H1 (cell line): Measurements from ENCODE around the gene ITIH4. TPM values are rescaled to one million over a fixed set of nuclear protein-coding genes. Genes with fewer than 3 reads are reported as not detected.

Experiments used
- CTCF ChIA-PET: fragments of 300-600 bp; sonication (Branson Sonifier 250); formaldehyde crosslinking; loops from one replicate; lab custom pipeline; 2021; ENCODE audit not compliant: partially characterized antibody; lab: Charles Lee
- POLR2A ChIA-PET: fragments of 300-600 bp; sonication (Branson Sonifier 250); formaldehyde crosslinking; loops from one replicate; lab custom pipeline; 2021; ENCODE audit warnings: inconsistent platforms; ENCODE audit not compliant: partially characterized antibody; lab: Charles Lee
- DNase-seq, 2 experiments: peaks; one replicate each; pipeline versions ENCODE4 v3.0.0 to v3.0.0-alpha.2; 2010 to 2022; ENCODE audit warnings: low spot score in 2 of 2, low read depth in 1 of 2, mixed read lengths in 1 of 2
- FAIRE-seq: peaks from 2 replicates; lab custom pipeline; 2011; peaks lifted over from hg19 to GRCh38; lab: Jason Lieb, UNC
- H2AFZ ChIP-seq: 2 replicates; pipeline ENCODE4 v1.8.1; 2012; ENCODE audit warnings: low read length, inconsistent platforms
- H2AK5ac ChIP-seq: 2 replicates; pipeline ENCODE4 v1.6.1; 2013; ENCODE audit warnings: low read depth, low read length
- H2BK120ac ChIP-seq: replicated peaks from 2 replicates; pipeline ENCODE3; 2013; ENCODE audit warnings: low read depth, low read length, inconsistent platforms
- H2BK12ac ChIP-seq: 2 replicates; pipeline ENCODE4 v1.6.1; 2013; ENCODE audit warnings: low read depth, low read length
- H2BK15ac ChIP-seq: 2 replicates; pipeline ENCODE4 v1.6.1; 2013; ENCODE audit warnings: low read length
- H2BK20ac ChIP-seq: 2 replicates; pipeline ENCODE4 v1.6.1; 2013; ENCODE audit warnings: low read length
- H2BK5ac ChIP-seq: 2 replicates; pipeline ENCODE4 v1.6.1; 2013; ENCODE audit warnings: low read depth, low read length
- H3K14ac ChIP-seq: 2 replicates; pipeline ENCODE4 v1.6.1; 2013; ENCODE audit warnings: inconsistent platforms; ENCODE audit not compliant: insufficient read length
- H3K18ac ChIP-seq: 2 replicates; pipeline ENCODE4 v1.6.1; 2013; ENCODE audit warnings: low read length; ENCODE audit errors: extremely low read depth
- H3K23ac ChIP-seq: 2 replicates; pipeline ENCODE4 v1.6.1; 2013; ENCODE audit warnings: inconsistent platforms; ENCODE audit not compliant: insufficient read length
- H3K23me2 ChIP-seq: 2 replicates; pipeline ENCODE4 v1.6.1; 2013; ENCODE audit warnings: low read depth, low read length
- H3K27ac ChIP-seq: 2 replicates; pipeline ENCODE4 v1.6.1; 2011; ENCODE audit warnings: low read depth, low read length, inconsistent platforms
- H3K27me3 ChIP-seq, 4 experiments: replicated peaks in 1 of 4; 1 replicate in 1 of 4; 2 replicates in 3 of 4; pipeline versions ENCODE4 v1.6.1 to v1.8.1; 2011 to 2013; ENCODE audit warnings: low read length in 3 of 4, mild to moderate bottlenecking in 3 of 4, inconsistent platforms in 2 of 4, mixed read lengths in 2 of 4, moderate library complexity in 1 of 4; ENCODE audit not compliant: control insufficient read depth in 3 of 4, insufficient read depth in 3 of 4; ENCODE audit errors: extremely low read depth in 1 of 4
- H3K36me3 ChIP-seq, 4 experiments: 2 replicates each; pipeline versions ENCODE4 v1.6.1 to v1.8.1; 2011 to 2013; ENCODE audit warnings: mild to moderate bottlenecking in 4 of 4, low read length in 3 of 4, moderate library complexity in 2 of 4, control low read depth in 1 of 4, inconsistent platforms in 1 of 4; ENCODE audit not compliant: insufficient read depth in 4 of 4, control insufficient read depth in 2 of 4
- H3K4ac ChIP-seq: replicated peaks from 2 replicates; pipeline ENCODE3; 2013; ENCODE audit warnings: low read length, low read depth, mixed read lengths, inconsistent platforms; ENCODE audit not compliant: insufficient read length
- H3K4me1 ChIP-seq, 4 experiments: replicated peaks in 1 of 4; 1 replicate in 1 of 4; 2 replicates in 3 of 4; pipeline versions ENCODE4 v1.6.1 to v1.8.1; 2011 to 2013; ENCODE audit warnings: low read length in 3 of 4, inconsistent platforms in 2 of 4, mixed read lengths in 1 of 4; ENCODE audit not compliant: insufficient read depth in 4 of 4, control insufficient read depth in 3 of 4
- H3K4me2 ChIP-seq, 2 experiments: 2 replicates each; pipeline versions ENCODE4 v1.6.1 to v1.8.1; 2011 to 2013; ENCODE audit warnings: low read depth in 2 of 2, low read length in 2 of 2, control low read depth in 1 of 2, inconsistent platforms in 1 of 2, mild to moderate bottlenecking in 1 of 2; ENCODE audit not compliant: insufficient read depth in 1 of 2
- H3K4me3 ChIP-seq, 4 experiments: fragments of 200-600, 300-600 bp in 1 of 4; sonication (generic), shearing (Covaris generic), sonication (Bioruptor Twin) in 1 of 4; 2 replicates each; pipeline versions ENCODE4 v1.5.1 to v1.8.1; 2011 to 2016; ENCODE audit warnings: low read length in 4 of 4, low read depth in 3 of 4, control low read depth in 2 of 4, inconsistent platforms in 2 of 4, mild to moderate bottlenecking in 2 of 4, mixed read lengths in 1 of 4, moderate library complexity in 1 of 4; ENCODE audit not compliant: insufficient read depth in 2 of 4; ENCODE audit errors: extremely low read depth in 1 of 4
- H3K56ac ChIP-seq: replicated peaks from 2 replicates; pipeline ENCODE3; 2013; ENCODE audit warnings: low read depth, mild to moderate bottlenecking, mixed read lengths, low read length, inconsistent platforms; ENCODE audit not compliant: insufficient read length
- H3K79me1 ChIP-seq: 2 replicates; pipeline ENCODE4 v1.6.1; 2013; ENCODE audit warnings: low read depth, low read length, control low read depth
- H3K79me2 ChIP-seq, 2 experiments: 2 replicates each; pipeline versions ENCODE4 v1.6.1 to v1.8.1; 2012 to 2013; ENCODE audit warnings: low read length in 2 of 2, mild to moderate bottlenecking in 2 of 2, inconsistent platforms in 1 of 2; ENCODE audit not compliant: insufficient read depth in 2 of 2, control insufficient read depth in 1 of 2
- H3K9ac ChIP-seq, 4 experiments: replicated peaks in 1 of 4; 1 replicate in 1 of 4; 2 replicates in 3 of 4; pipeline versions ENCODE4 v1.6.1 to v1.8.1; 2011 to 2013; ENCODE audit warnings: low read depth in 3 of 4, low read length in 3 of 4, control low read depth in 2 of 4, mild to moderate bottlenecking in 2 of 4, moderate library complexity in 2 of 4, inconsistent platforms in 1 of 4; ENCODE audit errors: extremely low read depth in 1 of 4
- H3K9me3 ChIP-seq, 2 experiments: 2 replicates each; pipeline versions ENCODE4 v1.6.1 to v1.8.1; 2012 to 2013; ENCODE audit warnings: mild to moderate bottlenecking in 2 of 2, moderate library complexity in 2 of 2, control low read depth in 1 of 2, inconsistent platforms in 1 of 2, low read depth in 1 of 2, low read length in 1 of 2, mixed read lengths in 1 of 2; ENCODE audit not compliant: insufficient read depth in 2 of 2
- H4K20me1 ChIP-seq, 2 experiments: replicated peaks in 1 of 2; 2 replicates each; pipeline versions ENCODE3 to v1.8.1; 2011 to 2013; ENCODE audit warnings: inconsistent platforms in 2 of 2, low read length in 2 of 2, mild to moderate bottlenecking in 1 of 2; ENCODE audit not compliant: insufficient read depth in 2 of 2, control insufficient read depth in 1 of 2
- H4K5ac ChIP-seq: 2 replicates; pipeline ENCODE4 v1.6.1; 2013; ENCODE audit warnings: low read length, low read depth, mixed read lengths, inconsistent platforms; ENCODE audit not compliant: insufficient read length
- H4K8ac ChIP-seq: 2 replicates; pipeline ENCODE4 v1.8.0; 2013; ENCODE audit warnings: mild to moderate bottlenecking, moderate library complexity, low read length, inconsistent platforms; ENCODE audit not compliant: insufficient read depth; ENCODE audit errors: extremely low read depth
- H4K91ac ChIP-seq: replicated peaks from 2 replicates; pipeline ENCODE3; 2013; ENCODE audit warnings: low read length, mixed read lengths, inconsistent platforms; ENCODE audit not compliant: insufficient read length
- SUZ12 ChIP-seq: fragments of 200-600 bp; sonication (generic); IDR thresholded peaks from 2 replicates; pipeline ENCODE4 v1.6.1; 2012; ENCODE audit warnings: mild to moderate bottlenecking, inconsistent platforms, low read length, moderate library complexity, mixed read lengths
- TAF1 ChIP-seq: IDR thresholded peaks from 2 replicates; pipeline ENCODE4 v1.6.1; 2011; ENCODE audit warnings: mild to moderate bottlenecking, low read depth, low read length
- WGBS, 2 experiments: shearing (Covaris generic) in 1 of 2; methylation state at CpG; one replicate each; pipeline versions ENCODE4 v1.1.6 to v1.1.7; 2013 to 2015; ENCODE audit warnings: low lambda C conversion rate in 2 of 2, mixed read lengths in 2 of 2, inconsistent platforms in 1 of 2, low coverage in 1 of 2, missing lambda C conversion rate in 1 of 2; ENCODE audit not compliant: insufficient replicate concordance in 2 of 2, insufficient coverage in 1 of 2, insufficient read length in 1 of 2; ENCODE audit errors: extremely low coverage in 1 of 2, missing lambda C conversion rate in 1 of 2; 5-methylcytosine and 5-hydroxymethylcytosine counted together
- polyA plus RNA-seq, 7 experiments: library from polyadenylated mRNA; depleted of rRNA in 3 of 7; stranded (reverse) in 5 of 7; unstranded in 2 of 7; fragments of >200 nt in 5 of 7; fragments of 200-250 nt in 2 of 7; gene quantifications; 1 replicate in 5 of 7; 2 replicates in 1 of 7; 4 replicates in 1 of 7; pipeline versions ENCODE4 v1.2.1 to v1.2.3, GENCODE V29; 2011 to 2013; ENCODE audit warnings: missing spikeins in 2 of 7, mixed read lengths in 2 of 7
- total RNA-seq: library from RNA; stranded (reverse); fragmentation: NEBNext Ultra II Directional; extraction: Animal tissue kit (Norgen Biotek cat#: 25700); gene quantifications from 2 replicates; pipeline ENCODE4 v1.2.1, GENCODE V29; 2021

Gene ITIH4
- total and polyA plus RNA-seq, 2 of the 8 experiments (the other 6 are each of a cell fraction or from before 2014, with no cell fraction given): 3.4 to 3.7 TPM

DNA sequence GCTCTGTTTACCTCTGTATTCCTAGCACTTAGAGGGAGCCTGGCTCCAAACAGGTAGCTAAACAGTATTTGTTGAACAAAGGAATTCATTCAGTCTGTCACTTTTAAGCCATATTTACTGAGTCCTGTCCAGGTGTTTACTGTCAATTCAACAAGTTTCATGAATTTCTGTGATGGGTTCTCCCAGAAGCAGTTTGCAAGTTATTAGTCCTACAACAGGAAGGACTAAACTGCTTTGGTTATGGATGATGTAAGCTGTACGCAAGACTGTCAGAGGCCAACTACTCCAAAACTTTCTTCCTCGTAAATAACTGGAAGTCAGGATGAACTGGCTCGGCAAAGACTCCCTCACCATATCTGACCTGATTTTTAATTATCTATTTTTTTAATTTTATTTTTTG, 41.8 kb upstream of the ITIH4 start:
- H2BK120ac ChIP-seq: no peak overlapping the region
- H2BK5ac ChIP-seq: no peak overlapping the region
- H3K36me3 ChIP-seq: no peaks in the 10 kb centered on the region
- no peak overlapping the region for H3K4ac ChIP-seq
- H2BK15ac ChIP-seq: no peak overlapping the region
- no peak for FAIRE-seq
- peaks cover 2% of the 10 kb centered on the region for H3K79me1 ChIP-seq
- H3K79me2 ChIP-seq: peaks cover 0 to 10% of the 10 kb centered on the region in 2 experiments; a peak in 2 of 4 replicates
- H3K18ac ChIP-seq: no peak overlapping the region
- no peak overlapping the region for H4K8ac ChIP-seq
- no peak overlapping the region for H4K91ac ChIP-seq
- CTCF ChIA-PET: interaction anchor here (0.9 to 1.5 kb wide), 2 partner anchors 9 to 208 kb away, joined by 3 to 4 read pairs; no protein-coding TSS in a partner anchor
- 94% methylated on average over 3 of the region's 3 CpGs; no CpG with 5 or more reads in 1 of the 2 experiments for WGBS, 2 experiments
- H4K5ac ChIP-seq: no peak overlapping the region
- no peaks in the 10 kb centered on the region for H3K9me3 ChIP-seq
- no peak for TF ChIP-seq TAF1
- TF ChIP-seq SUZ12: no peak
- H3K23me2 ChIP-seq: no peaks in the 10 kb centered on the region; the same call in 1 of the 2 replicates
- H2BK12ac ChIP-seq: no peak overlapping the region
- H2AFZ ChIP-seq: no peak overlapping the region
- no peak overlapping the region for H3K9ac ChIP-seq
- peaks cover 0 to 9% (median 3%) of the 10 kb centered on the region in 4 experiments; a peak in 5 of 7 replicates for H3K4me1 ChIP-seq
- no peak overlapping the region for H3K23ac ChIP-seq
- H2BK20ac ChIP-seq: no peak overlapping the region
- no peak overlapping the region for H2AK5ac ChIP-seq
- no peak overlapping the region for H3K56ac ChIP-seq
- peaks cover 0 to 8% of the 10 kb centered on the region in 2 experiments for H4K20me1 ChIP-seq
- H3K14ac ChIP-seq: no peak overlapping the region
- no peak for DNase-seq
- POLR2A ChIA-PET: no interaction called here
- H3K27ac ChIP-seq: no peak overlapping the region
- no peaks in the 10 kb centered on the region for H3K27me3 ChIP-seq
- no peak overlapping the region for H3K4me2 ChIP-seq
- H3K4me3 ChIP-seq: no peak overlapping the region
